Suprapubic skin (tissue), 3 donors: ENCODE data around the gene SPTBN1.
"Not testable (repeated sequence)": the region's sequence is repeated elsewhere in the genome, so short reads cannot be mapped to it uniquely, and the experiment has no call there.

Experiments
- POLR2A ChIP-seq, 2 donors: fragments of 450-650 bp; IDR thresholded peaks; one replicate each; pipeline ENCODE4 v1.6.1; 2017; ENCODE audit warnings: antibody characterized with exemption in 2 of 2, mild to moderate bottlenecking in 2 of 2, moderate library complexity in 2 of 2
- TF ChIP-seq, protein P1 (sequence below), 2 donors: fragments of 200-600 bp in 1 of 2; fragments of 450-650 bp in 1 of 2; sonication (generic) in 1 of 2; IDR thresholded peaks; one replicate each; pipeline ENCODE4 v1.5.1; 2016 to 2019; ENCODE audit warnings: antibody characterized with exemption in 2 of 2, mild to moderate bottlenecking in 1 of 2, moderate library complexity in 1 of 2

DNA sequence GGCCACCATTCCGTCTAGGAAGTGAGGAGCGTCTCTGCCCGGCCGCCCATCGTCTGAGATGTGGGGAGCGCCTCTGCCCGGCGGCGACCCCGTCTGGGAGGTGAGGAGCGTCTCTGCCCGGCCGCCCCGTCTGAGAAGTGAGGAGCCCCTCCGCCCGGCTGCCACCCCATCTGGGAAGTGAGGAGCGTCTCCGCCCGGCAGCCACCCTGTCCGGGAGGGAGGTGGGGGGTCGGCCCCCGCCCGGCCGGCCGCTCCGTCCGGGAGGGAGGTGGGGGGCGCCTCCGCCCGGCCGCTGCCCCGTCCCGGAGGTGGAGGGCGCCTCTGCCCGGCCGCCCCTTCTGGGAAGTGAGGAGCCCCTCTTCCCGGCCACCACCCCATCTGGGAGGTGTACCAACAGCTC is 242.8 kb downstream of the SPTBN1 start:
- TF ChIP-seq, protein P1, sequence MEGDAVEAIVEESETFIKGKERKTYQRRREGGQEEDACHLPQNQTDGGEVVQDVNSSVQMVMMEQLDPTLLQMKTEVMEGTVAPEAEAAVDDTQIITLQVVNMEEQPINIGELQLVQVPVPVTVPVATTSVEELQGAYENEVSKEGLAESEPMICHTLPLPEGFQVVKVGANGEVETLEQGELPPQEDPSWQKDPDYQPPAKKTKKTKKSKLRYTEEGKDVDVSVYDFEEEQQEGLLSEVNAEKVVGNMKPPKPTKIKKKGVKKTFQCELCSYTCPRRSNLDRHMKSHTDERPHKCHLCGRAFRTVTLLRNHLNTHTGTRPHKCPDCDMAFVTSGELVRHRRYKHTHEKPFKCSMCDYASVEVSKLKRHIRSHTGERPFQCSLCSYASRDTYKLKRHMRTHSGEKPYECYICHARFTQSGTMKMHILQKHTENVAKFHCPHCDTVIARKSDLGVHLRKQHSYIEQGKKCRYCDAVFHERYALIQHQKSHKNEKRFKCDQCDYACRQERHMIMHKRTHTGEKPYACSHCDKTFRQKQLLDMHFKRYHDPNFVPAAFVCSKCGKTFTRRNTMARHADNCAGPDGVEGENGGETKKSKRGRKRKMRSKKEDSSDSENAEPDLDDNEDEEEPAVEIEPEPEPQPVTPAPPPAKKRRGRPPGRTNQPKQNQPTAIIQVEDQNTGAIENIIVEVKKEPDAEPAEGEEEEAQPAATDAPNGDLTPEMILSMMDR (IDR thresholded peaks at IDR 0.05) = not testable (repeated sequence)
- not testable (repeated sequence) for TF ChIP-seq POLR2A (IDR thresholded peaks at IDR 0.05)
